Measurements from ENCODE around the gene PDE4B.

Gene PDE4B

GRCh38 chr1:66275083-66275482 is 482.4 kb downstream of the PDE4B start:
- no peak for TF ChIP-seq CTCF (IDR thresholded peaks at IDR 0.05; ENCODE audit: control insufficient read depth, extremely low read depth, insufficient read depth)
- DNase-seq (ENCODE audit: low read depth) = no peak
- H3K4me3 ChIP-seq (ENCODE audit: low read depth, low read length) = no peak overlapping the region

- TF ChIP-seq CTCF (IDR thresholded peaks at IDR 0.05; ENCODE audit: control insufficient read depth, extremely low read depth, insufficient read depth) = no peak
- no peak for DNase-seq (ENCODE audit: low read depth)
- no peak overlapping the region for H3K4me3 ChIP-seq (ENCODE audit: low read depth, low read length)
These were observed 482.9 kb downstream of the PDE4B start for GRCh38 chr1:66275601-66276023.

GRCh38 chr1:66276218-66276617 is 483.5 kb downstream of the PDE4B start:
- H3K4me3 ChIP-seq (ENCODE audit: low read depth, low read length) = no peak overlapping the region
- no peak for TF ChIP-seq CTCF (IDR thresholded peaks at IDR 0.05; ENCODE audit: control insufficient read depth, extremely low read depth, insufficient read depth)
- no peak for DNase-seq (ENCODE audit: low read depth)

GRCh38 chr1:66278260-66279021 is 485.7 kb downstream of the PDE4B start:
- no peak overlapping the region for H3K4me3 ChIP-seq (ENCODE audit: low read depth, low read length)
- no peak for TF ChIP-seq CTCF (IDR thresholded peaks at IDR 0.05; ENCODE audit: control insufficient read depth, extremely low read depth, insufficient read depth)
- no peak for DNase-seq (ENCODE audit: low read depth)

GRCh38 chr1:66281808-66282207 is 489.1 kb downstream of the PDE4B start:
- no peak for DNase-seq (ENCODE audit: low read depth)
- H3K4me3 ChIP-seq (ENCODE audit: low read depth, low read length) = no peak overlapping the region
- TF ChIP-seq CTCF (IDR thresholded peaks at IDR 0.05; ENCODE audit: control insufficient read depth, extremely low read depth, insufficient read depth) = no peak

GRCh38 chr1:66282343-66282852 is 489.7 kb downstream of the PDE4B start:
- DNase-seq (ENCODE audit: low read depth) = no peak
- no peak for TF ChIP-seq CTCF (IDR thresholded peaks at IDR 0.05; ENCODE audit: control insufficient read depth, extremely low read depth, insufficient read depth)

More at GRCh38 chr1:66282343-66282852, 489.7 kb downstream of the PDE4B start:
- H3K4me3 ChIP-seq (ENCODE audit: low read depth, low read length) = no peak overlapping the region

Measured in LNCaP clone FGC (cell line).